Vagina (tissue), 2 donors: ENCODE measurements around the gene NUDT6.

Experiments
- POLR2A ChIP-seq, 2 donors: fragments of 450-650 bp; IDR thresholded peaks; one replicate each; pipeline ENCODE4 v1.6.1; 2017; ENCODE audit warnings: antibody characterized with exemption in 2 of 2, mild to moderate bottlenecking in 2 of 2, moderate library complexity in 2 of 2
- TF ChIP-seq, protein P1 (sequence below), 3 experiments: fragments of 450-650 bp in 2 of 3; fragments of 200-600 bp in 1 of 3; sonication (generic) in 1 of 3; IDR thresholded peaks; one replicate each; pipeline ENCODE4 v1.5.1; 2017 to 2019; ENCODE audit warnings: antibody characterized with exemption in 3 of 3, mild to moderate bottlenecking in 2 of 3, moderate library complexity in 2 of 3

DNA sequence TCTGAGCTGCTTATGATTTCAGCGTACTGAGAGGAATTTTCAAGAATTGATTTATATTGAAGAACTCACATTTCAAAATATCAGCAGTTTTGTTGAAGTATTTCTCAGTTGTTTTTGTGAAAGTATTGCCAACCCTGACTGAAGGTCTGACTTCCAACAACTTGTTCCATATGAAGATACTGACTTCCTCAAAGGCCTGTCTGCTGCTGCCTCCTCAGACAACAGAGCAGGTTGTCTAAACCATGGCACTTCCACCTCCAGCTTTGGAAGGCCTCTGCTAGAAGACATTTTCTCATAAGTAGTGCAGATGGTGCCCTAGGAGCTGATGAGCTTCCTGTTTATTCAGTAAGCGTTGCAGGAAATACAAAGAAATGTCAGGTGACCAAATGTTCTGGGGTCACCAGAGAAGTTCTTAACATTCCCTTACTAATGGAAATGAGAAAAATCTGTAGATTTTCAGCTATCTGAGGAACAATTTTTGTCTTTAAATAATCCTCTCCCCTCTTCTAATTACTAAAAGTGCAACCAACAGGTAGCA is 67.0 kb downstream of the NUDT6 start:
- TF ChIP-seq, protein P1, sequence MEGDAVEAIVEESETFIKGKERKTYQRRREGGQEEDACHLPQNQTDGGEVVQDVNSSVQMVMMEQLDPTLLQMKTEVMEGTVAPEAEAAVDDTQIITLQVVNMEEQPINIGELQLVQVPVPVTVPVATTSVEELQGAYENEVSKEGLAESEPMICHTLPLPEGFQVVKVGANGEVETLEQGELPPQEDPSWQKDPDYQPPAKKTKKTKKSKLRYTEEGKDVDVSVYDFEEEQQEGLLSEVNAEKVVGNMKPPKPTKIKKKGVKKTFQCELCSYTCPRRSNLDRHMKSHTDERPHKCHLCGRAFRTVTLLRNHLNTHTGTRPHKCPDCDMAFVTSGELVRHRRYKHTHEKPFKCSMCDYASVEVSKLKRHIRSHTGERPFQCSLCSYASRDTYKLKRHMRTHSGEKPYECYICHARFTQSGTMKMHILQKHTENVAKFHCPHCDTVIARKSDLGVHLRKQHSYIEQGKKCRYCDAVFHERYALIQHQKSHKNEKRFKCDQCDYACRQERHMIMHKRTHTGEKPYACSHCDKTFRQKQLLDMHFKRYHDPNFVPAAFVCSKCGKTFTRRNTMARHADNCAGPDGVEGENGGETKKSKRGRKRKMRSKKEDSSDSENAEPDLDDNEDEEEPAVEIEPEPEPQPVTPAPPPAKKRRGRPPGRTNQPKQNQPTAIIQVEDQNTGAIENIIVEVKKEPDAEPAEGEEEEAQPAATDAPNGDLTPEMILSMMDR (IDR thresholded peaks at IDR 0.05) = no peak
- no peak for TF ChIP-seq POLR2A (IDR thresholded peaks at IDR 0.05)
